HEK293T (cell line): ENCODE data around the gene SMARCD1.

ENCODE experiments used
- CTBP1 ChIP-seq: fragments of 450-650 bp; IDR thresholded peaks from 2 replicates; pipeline ENCODE4 v1.6.1; 2016; ENCODE audit warnings: borderline replicate concordance
- ELF4 ChIP-seq: fragments of 450-650 bp; IDR thresholded peaks from 2 replicates; pipeline ENCODE4 v1.6.1; 2017; ENCODE audit warnings: antibody characterized with exemption
- FOXK2 ChIP-seq: fragments of 450-650 bp; IDR thresholded peaks from 2 replicates; pipeline ENCODE4 v1.6.1; 2016; ENCODE audit warnings: mild to moderate bottlenecking
- FOXM1 ChIP-seq: fragments of 450-650 bp; IDR thresholded peaks from 2 replicates; pipeline ENCODE4 v1.6.1; 2017; ENCODE audit warnings: mild to moderate bottlenecking, borderline replicate concordance
- SP1 ChIP-seq: fragments of 450-650 bp; IDR thresholded peaks from 2 replicates; pipeline ENCODE4 v1.6.1; 2017
- TARDBP ChIP-seq: fragments of 450-650 bp; IDR thresholded peaks from 2 replicates; pipeline ENCODE4 v1.6.1; 2016

DNA sequence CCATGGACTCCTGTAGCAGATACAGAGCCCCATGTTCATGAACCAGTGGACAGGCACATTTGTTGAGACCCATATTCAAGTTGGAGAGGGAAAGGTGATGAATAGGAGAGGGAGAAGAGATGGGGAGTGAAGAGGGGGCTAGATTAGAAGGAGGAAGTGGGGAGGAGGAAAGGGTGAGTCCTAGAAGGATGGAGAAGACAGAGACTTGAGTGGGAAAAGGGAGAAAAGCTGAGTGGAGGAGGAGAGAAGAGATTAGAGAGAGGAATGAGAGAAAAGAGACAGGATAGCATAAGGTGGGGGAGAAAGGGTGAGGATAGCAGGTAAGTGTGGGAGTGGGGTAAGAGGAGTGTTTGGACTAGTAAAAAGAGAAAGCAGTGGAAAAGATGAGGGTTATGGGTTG is 32.6 kb upstream of the SMARCD1 start:
- TF ChIP-seq FOXM1 (no peak), ELF4 (no peak), TARDBP (no peak), FOXK2 (no peak), SP1 (no peak), CTBP1 (no peak)
